COLO829 (cell line): ENCODE results near the gene SOX18.

Source experiments
- DNase-seq: peaks from one replicate; pipeline ENCODE4 v3.0.0; 2012; ENCODE audit warnings: low spot score

SOX18 gene

DNA sequence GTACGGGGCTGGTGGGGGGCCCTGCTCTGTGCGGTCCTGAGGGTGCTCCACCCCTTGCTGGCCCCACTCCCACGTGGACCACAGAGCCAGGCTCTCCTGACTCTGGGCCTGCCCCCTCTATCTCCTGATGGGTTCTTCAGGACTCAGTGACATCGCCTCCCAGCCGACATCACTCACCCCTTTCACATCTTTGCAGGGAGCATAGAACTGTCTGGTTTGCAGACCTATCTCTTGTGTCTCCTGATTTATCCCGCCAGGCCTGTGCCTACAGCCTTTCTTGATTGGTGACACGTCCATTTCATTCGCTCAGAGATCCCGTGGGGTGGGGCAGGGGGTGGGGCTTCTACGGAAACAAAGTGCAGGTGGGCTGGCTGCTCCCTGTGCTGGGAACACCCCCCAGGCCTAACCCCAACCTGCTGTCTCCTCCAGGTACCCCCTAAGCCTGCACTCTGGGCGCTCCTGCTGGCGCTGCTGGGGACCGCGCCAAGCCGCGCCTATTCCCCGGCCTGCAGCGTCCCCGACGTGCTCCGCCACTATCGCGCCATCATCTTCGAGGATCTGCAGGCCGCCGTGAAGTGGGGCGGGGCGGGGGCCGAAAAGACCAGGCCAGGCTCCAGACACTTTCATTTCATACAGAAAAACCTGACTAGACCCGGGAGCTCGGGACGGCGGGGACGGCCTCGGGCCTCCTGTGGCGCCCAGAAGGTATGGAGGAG, 11.8 kb downstream of the SOX18 start:
- DNase-seq = no peak

DNA sequence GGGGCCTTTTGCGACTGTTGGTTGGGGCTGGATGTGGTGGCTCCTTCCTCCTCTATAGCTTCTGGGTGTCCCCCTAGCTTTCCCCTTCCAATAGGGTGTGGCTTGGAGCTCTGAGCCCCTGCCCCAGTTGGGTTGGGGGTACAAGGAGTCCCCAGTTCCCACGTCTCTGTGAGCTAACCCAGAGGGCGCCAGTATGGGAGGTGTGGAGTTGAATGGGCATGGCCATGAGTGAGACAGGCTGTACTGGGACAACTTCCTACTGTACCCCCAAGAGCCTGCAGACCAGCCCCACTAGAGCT, 12.3 kb downstream of the SOX18 start:
- no peak for DNase-seq

DNA sequence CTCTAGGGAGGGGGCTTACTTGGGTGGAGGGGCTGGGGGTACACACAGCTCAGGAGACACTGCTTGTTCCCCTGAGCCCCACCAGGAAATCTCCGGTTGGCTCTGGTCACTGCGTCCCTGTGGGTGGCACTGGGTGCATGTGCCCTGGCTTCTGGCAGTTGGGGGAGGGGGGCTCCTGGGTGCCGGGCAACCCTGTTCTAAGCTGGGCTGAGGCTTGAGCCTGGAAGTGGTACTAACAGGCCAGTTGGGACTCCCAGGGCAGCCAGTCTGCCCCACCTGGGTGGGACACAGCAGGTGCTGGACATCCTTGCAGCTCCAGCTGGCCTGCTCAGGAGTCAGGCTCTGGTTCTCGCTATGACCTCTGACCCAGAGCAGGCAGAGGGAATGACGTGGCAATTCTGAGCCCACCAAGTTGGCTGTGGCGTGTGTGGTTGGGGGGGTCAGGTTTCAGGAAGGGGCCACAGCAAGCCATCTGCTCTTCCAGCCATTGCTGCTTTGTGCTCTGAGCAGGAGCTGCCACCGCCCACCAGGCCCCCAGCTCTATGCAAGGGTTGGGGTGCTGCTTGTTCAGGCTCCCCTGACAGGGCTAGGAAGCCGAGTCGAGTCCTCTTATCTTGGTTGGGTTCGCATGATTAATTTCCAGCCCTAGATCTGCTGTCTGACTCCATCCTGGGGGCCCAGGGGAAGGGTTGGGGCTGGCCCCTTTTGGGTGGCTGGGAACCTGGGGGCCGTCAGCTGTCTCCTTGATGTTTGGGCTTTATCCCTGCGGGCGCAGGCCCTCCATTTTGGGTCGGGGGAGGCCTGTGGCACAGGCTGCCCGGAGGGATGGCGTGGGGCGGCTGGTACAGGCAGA, 12.9 kb downstream of the SOX18 start:
- DNase-seq = no peak

DNA sequence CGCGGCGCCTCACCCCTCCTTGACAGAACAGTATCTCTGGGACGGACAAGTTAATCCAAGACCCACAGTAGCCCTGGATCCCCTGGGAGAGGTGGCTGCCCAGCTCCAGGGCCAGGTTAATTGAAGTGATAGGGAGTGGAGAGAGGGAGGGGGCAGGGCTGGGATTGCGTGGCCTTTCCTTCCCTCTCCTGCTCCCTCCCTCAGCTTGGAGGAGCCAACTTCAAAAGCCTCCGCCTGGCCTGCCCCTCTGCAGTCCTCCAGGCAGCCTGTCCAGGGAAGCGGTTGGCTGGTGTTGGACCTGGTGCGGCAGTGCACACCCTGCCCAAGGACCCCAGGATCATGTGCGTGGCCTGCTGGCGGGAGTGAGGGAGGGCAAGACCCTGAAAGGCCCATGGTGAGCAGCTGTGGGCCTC, 13.5 kb downstream of the SOX18 start, which contains the start of gene C20orf204:
TSS of gene C20orf204 (plus strand) at position 250 of the 413 bp plus-strand sequence. CDS start at position 392, 142 bp downstream.
- DNase-seq = no peak

DNA sequence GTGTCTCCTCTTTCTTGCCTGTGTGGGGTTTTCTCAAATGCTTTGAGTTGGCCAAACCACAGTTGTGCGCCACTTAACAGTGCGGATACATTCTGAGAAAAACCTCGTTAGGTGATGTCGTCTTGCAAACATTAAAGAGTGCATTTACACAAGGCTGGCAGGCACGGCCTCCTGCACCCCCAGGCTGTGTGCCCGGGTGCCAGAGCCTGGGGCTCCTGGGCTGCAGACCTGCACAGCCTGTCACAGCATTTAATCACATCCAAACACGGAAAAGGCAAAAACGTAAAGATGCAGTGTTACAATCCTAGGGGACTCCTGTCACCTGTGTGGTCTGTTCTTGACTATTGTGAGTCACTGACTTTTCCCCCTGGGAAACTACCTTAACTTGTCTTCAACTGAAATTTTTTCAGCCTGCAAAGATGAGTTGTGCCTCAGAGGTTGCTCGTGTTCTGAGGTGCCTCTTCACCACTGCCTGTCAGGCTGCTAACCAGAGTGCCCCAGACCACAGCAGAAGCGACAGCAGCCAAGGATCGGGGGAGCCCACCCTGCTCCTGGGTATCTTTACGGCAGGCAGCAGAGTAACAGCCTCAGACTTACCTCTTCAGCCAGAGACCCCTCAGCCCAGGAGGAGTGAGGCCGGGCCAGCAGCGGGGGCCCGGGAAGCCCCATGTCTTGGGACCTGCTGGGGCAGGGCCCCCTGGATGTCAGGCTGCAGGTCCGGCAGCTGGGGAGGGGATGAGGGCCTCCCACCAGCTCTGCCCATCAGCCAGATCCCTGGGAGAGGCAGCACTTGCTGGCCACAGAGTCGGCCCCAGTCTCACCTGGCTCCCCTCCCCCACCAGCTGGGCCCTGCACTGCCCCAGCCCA, 14.1 kb downstream of the SOX18 start:
- DNase-seq = no peak

DNA sequence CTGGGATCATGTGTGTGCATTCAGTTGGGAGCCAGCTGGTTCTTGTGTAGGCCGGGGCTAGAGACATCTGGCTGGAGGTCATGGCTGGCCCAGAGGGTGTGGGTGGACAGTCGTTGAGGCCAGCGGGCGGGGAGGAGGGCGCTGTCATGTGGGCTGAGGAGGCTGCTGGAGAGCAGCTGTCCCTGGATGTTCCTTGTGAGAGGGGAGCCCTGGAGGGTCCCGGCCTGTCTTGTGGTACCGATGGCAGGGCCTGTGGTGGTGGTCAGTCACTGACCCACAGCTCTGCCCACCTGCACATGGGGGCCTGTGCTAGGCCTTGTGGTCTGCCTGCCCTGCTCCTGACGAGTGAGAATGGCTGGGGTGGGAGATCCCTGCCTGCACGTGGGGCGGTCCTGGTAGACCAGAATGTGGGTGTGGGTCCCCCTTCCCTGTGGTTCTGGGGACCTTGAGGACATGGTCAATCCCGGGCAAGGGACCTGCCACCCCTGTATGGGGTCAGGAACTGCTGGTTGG, 15.4 kb downstream of the SOX18 start:
- DNase-seq = no peak

DNA sequence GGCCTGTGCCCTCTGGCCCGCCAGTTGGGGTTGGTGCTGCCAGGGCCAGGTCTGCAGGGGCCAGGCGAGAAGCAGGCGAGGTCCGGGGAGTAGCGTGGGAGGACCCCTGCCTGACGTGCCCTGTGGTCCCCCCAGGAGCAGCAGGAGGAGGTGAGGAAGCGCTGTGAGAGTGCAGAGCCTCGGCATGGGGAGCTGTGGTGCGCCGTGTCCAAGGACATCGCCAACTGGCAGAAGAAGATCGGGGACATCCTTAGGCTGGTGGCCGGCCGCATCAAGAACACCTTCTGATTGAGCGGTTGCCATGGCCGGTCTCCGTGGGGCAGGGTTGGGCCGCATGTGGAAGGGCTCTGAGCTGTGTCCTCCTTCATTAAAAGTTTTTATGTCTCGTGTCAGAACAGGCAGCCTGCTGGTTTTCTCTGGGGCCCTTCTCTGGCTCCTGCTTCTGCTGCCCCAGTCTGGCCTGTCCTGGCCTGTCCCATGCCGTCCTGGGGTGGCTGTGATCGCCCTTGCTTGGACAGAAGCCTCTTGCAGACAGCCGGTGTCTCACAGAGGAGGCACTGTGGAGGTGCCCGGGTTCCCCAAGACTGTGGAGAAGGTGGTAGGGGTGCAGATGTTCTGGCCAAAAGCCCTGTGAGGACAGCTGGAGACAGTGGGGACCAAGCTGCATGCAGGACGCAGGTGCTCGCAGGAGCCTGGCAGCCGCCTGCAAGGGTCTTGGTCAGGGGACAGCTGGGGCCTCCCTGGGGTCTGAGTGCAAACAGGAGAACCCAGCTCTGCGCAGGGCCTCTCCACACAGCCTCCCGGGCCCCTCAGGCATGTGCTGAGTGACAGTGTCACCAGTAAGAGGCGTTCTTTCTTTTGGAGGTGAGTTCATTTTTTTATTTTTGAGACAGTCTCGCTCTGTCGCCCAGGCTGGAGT, 16.5 kb downstream of the SOX18 start:
- no peak for DNase-seq

DNA sequence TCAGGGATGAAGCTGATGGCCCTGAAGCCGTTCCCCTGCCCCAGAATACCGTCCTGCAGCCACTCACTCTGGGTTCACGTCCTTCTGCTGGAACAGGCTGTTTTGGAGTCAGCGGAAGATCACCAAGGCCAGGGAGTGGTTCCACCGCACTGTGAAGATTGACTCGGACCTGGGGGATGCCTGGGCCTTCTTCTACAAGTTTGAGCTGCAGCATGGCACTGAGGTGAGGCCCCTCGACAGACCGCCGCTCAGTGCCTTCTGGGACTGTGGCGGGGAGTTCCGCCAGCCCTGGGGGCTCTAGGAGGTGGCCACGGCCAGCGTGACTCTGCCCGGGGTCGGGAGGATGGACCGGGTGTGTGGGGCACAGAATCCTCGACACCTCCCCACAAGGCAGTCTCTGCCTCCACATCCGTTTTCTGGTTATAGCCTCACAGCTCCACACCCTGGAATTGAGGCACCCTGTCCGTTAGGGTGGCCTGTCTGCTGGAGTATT, 17.6 kb downstream of the SOX18 start:
- DNase-seq = no peak

DNA sequence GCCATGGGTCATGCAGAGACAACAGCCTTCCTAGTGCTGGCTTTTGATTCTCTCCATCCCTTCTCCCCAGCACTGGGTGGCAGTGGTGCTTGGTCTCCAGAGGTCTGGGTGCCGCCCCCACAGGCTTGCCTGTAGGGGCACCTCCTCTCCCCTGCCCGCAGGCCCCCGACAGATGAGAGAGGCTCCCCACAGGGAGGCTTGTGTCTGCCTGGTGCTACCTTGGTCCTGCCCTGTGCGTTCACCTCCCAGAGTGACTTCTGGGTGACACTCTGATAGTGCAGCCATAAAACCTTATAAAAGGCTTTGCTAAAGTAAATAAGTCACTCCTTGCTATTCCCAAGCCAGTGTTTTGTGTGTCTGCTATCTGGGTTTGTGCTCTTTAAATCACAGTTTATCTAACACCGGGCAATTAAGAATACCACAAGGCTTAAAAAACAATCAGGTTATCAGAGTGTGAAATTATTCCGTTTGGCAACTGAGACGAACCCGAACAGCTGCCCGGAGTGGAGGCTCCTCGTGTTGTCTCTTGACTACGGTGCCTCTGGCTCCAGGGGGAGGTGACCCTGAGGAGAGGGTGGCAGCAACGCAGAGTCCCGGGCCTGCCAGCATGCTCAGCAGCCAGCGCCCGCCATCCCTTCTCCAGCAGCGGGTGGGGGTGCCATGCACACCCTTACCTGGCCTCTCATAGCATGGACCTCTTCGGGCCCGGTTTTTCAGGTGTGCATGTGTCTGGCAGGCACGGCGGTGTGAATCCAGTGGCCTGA, 18.9 kb downstream of the SOX18 start:
- DNase-seq = no peak

DNA sequence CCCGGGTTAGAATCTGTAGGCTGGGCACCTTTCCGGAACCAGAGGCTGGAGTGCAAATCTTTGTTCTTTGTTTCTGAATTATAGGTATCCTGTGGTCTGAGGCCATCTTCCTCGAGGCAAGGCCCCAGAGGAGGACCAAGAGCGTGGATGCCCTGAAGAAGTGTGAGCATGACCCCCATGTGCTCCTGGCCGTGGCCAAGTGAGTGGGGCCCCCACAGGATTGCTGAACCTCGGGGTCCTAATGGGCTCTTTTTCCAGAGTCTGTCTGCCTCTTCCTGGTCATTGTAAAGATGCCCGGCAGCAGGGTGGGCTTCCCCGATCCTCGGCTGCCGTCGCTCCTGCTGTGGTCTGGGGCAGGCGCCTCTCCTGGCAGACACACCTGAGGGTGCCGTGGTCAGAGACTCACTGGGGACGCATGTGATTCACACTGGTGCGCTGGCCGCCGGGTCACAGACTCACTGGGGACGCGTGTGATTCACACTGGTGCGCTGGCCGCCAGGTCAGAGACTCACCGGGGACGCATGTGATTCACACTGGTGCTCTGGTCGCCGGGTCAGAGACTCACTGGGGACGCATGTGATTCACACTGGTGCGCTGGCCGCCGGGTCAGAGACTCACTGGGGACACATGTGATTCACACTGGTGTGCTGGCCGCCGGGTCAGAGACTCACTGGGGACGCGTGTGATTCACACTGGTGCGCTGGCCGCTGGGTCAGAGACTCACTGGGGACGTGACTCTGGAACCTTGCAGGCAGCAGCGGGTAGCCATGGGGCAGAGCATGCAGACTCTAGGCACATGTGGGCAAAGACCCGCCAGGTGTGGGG, 19.9 kb downstream of the SOX18 start:
- DNase-seq = no peak

DNA sequence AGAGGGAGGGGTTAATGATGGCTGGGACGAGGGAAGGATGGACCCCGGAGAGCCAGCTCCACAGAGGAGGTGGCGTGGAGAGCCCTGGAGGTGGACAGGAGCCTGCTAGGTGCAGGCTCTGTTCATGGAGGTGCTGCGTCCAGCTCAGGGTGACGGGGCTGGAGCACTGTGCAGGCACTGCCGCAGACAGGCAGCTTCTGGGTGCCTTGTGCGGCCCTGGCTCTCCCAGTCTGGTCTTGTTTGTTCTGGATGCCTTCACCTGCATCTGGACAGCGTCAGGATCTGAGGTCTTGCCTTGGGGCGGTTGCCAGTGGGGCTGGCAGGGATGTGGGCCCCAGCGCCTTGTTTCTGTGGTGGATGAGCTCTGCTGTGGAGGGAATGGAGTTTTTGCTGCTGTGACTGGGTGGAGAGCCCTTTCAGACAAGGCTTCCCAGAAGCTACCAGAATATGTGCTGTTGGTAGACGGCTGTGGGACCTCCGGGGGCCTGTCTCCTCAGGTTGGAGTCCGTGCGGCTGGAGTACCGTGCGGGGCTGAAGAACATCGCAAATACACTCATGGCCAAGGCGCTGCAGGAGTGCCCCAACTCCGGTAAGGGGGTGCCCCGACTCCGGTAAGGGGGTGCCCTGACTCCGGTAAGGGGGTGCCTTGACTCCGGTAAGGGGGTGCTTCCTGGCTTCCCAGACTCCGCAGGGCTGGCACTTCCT, 21.3 kb downstream of the SOX18 start:
- no peak for DNase-seq

DNA sequence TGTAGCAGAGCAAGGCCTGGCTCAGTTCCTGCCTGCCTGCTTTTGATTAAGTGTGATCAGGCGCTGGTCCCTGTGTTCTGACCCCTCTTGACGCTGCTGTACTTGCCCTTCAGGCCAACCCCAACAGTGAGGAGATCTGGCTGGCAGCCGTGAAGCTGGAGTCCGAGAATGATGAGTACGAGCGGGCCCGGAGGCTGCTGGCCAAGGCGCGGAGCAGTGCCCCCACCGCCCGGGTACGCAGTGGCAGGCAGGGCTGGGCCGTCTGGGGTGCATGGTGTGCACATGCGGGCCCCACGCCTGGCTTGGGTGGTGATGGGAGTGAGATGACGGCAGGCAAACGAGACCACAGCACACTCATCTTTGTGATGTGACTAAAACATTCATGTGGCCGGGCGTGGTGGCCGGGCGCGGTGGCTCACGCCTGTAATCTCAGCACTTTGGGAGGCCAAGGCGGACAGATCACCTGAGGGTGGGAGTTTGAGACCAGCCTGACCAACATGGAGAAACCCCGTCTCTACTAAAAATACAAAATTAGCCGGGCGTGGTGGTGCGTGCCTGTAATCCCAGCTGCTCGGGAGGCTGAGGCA, 23.5 kb downstream of the SOX18 start:
- no peak for DNase-seq

DNA sequence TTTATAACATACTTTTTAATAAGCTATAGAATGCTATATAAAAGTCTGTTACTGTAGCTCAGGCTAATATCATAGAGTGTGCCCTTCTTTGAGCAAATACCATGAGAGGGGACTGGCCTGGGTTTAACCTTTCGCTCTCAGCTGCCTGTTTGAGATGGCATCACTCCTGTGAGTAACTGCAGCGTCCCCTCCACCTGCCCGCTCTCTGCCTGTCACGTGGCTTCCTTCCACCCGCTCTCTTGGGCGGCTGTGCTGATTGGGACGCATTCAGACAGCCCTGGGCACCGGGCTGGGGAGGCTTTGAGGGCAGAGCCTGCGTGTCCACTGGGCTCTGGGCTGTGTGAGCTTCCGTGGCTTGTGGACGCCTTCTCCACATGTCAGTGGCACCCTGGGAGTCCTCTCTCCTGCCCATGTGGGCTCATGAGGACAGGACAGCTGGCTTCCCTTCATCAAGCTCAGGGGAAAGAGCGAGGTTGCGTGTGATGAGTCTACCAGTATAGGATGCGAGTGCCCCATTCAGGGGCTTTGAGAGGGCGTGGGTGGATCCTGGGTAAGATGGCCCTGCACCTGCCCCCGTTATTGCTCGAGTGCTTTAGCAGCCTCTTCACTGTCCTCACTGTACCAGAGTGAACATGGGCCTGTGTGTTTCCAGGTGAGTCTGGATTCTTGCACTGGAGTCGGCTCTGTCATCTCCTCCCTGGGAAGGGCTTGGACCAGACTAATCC, 24.2 kb downstream of the SOX18 start:
- no peak for DNase-seq

DNA sequence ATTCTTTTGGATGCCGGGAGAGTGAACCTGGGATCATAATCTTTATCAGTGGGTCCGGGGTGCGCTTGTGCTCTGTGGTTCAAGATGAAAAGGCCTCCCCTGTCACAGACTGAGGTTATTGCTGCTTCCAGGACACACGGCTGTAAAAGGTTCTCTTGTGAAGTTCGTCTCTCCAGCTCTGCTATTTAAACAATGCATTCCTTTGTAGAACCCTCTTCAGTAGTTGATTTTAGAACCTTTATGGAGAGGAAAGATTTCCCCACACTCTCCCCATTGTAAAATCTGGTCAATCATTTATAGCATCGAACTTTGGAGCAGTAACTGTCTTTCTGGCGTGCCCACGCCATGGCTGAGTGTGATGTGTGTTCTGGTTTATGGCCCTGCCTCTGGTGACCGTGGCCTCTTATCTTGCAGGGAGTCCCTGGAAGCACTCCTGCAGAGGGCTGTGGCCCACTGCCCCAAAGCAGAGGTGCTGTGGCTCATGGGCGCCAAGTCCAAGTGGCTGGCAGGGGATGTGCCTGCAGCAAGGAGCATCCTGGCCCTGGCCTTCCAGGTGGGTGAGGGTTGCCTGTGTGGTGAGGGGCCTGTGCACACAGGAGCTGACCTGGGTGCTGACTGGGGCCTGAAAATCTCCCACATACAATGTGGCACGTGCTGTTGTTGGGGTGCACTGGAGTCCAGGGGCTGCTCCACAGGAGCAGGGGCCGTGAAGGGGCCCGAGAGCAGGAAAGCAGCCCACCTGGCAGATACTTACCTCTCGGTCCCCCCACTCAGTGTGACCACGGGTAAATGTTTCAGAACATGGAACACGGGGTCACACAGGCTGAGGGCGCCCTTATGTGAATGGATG, 25.1 kb downstream of the SOX18 start:
- DNase-seq = peak; percentile 72

DNA sequence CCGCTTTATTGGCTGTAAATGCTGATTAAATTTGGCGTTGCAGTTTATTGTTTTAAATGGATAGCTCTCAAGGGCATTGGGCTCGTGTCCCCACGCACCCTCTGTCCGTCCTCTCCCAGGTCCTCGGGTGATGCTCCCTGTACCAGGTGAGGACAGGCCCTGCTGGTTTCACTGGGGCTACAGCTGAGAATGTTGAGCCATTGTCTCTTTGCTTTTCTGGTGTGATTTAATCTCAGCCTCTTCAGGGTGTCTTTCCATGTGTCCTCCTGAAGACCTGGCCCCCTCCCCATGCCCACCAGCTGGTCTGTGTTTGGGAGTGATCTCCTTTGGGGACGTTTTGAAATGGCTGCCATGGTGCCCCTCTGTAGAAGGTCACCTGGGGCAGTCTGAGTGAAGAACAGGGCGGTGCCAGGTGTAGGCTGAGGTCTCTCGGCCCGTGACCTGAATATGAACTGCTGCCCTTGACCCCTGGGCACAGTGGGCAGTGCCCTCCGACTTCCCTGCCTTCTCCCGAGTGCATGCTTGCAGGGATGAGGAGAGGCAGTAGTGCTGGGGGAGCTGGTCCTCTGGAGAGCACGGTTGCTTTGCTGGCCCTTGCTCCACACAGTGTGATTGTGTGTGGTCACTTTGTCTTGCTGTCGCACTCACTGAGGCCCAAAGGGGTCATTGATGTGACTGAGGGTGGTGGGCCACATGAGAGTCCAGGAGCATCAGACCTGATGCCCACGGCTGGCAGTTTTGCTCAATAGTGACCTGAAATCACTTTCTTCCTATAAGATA, 25.9 kb downstream of the SOX18 start:
- DNase-seq = no peak
